IPS DF 6.9 (cell line): ENCODE results near the gene PGA4.
"Not testable (repeated sequence)": the region's sequence is repeated elsewhere in the genome, so short reads cannot be mapped to it uniquely, and the experiment has no call there.

ENCODE experiments used
- DNase-seq: peaks from one replicate; pipeline ENCODE4 v3.0.0-alpha.2; 2013; ENCODE audit warnings: low read depth, low spot score
- H3K27ac ChIP-seq: one replicate; pipeline ENCODE4 v1.5.1; 2013; ENCODE audit warnings: low read length, control low read depth
- H3K27me3 ChIP-seq: 2 replicates; pipeline ENCODE4 v1.6.1; 2013; ENCODE audit warnings: mild to moderate bottlenecking, low read length; ENCODE audit not compliant: control insufficient read depth, insufficient read depth
- H3K36me3 ChIP-seq: 2 replicates; pipeline ENCODE4 v1.6.1; 2013; ENCODE audit warnings: low read length; ENCODE audit not compliant: control insufficient read depth, insufficient read depth
- H3K4me1 ChIP-seq: 2 replicates; pipeline ENCODE4 v1.6.1; 2013; ENCODE audit warnings: low read length; ENCODE audit not compliant: control insufficient read depth, insufficient read depth
- H3K4me3 ChIP-seq: 2 replicates; pipeline ENCODE4 v1.5.1; 2013; ENCODE audit warnings: mild to moderate bottlenecking, low read length
- H3K9me3 ChIP-seq: 2 replicates; pipeline ENCODE4 v1.6.1; 2013; ENCODE audit warnings: low read length, inconsistent platforms; ENCODE audit not compliant: control insufficient read depth, insufficient read depth
- WGBS: extraction: QIAGEN DNeasy Blood & Tissue Kit; methylation state at CpG from one replicate; pipeline ENCODE4 v1.1.7; 2013; ENCODE audit warnings: mixed read lengths, missing lambda C conversion rate; ENCODE audit not compliant: insufficient read length, insufficient coverage; 5-methylcytosine and 5-hydroxymethylcytosine counted together

The PGA4 gene

GRCh38 chr11:61226457-61227137 lies 4.5 kb downstream of the PGA4 start:
- H3K9me3 ChIP-seq, H3K27ac ChIP-seq, H3K4me1 ChIP-seq, DNase-seq, H3K36me3 ChIP-seq, H3K4me3 ChIP-seq, H3K27me3 ChIP-seq: not testable (repeated sequence)
- WGBS, result no CpG with 5 or more reads among the region's 10 CpGs

- DNase-seq, H3K27ac ChIP-seq, H3K27me3 ChIP-seq, H3K4me3 ChIP-seq, H3K36me3 ChIP-seq, H3K9me3 ChIP-seq, H3K4me1 ChIP-seq: not testable (repeated sequence)
- WGBS, result no CpG with 5 or more reads among the region's 6 CpGs
Observed at GRCh38 chr11:61229458-61229857, 7.3 kb downstream of the PGA4 start.

DNA sequence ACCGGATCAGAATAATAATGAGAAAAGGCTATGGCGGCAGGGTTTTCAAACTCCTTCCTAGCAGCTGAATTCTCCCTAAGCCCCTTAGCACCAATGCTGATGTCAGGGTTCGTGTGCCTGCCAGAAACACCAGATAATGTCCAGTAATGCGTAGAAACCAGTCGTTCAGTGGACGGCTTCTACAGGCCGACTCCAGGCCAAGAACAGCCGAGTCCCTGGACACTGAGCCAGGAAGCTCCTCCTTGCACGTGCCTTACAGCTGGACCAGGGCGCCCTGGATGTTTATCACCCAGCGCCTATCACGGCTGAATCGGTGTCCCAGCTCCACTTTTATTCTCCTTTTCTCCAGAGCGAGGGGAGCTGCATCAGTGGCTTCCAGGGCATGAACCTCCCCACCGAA lies 8.9 kb downstream of the PGA4 start:
- not testable (repeated sequence) for H3K4me3 ChIP-seq, DNase-seq, H3K27ac ChIP-seq, H3K27me3 ChIP-seq, H3K9me3 ChIP-seq, H3K4me1 ChIP-seq, H3K36me3 ChIP-seq
- no CpG with 5 or more reads among the region's 15 CpGs for WGBS

- H3K4me1 ChIP-seq, DNase-seq, H3K4me3 ChIP-seq, H3K9me3 ChIP-seq, H3K27ac ChIP-seq, H3K36me3 ChIP-seq, H3K27me3 ChIP-seq: not testable (repeated sequence)
- WGBS, result no CpG with 5 or more reads among the region's 5 CpGs
Observed at GRCh38 chr11:61231585-61231984, 9.4 kb downstream of the PGA4 start.

DNA sequence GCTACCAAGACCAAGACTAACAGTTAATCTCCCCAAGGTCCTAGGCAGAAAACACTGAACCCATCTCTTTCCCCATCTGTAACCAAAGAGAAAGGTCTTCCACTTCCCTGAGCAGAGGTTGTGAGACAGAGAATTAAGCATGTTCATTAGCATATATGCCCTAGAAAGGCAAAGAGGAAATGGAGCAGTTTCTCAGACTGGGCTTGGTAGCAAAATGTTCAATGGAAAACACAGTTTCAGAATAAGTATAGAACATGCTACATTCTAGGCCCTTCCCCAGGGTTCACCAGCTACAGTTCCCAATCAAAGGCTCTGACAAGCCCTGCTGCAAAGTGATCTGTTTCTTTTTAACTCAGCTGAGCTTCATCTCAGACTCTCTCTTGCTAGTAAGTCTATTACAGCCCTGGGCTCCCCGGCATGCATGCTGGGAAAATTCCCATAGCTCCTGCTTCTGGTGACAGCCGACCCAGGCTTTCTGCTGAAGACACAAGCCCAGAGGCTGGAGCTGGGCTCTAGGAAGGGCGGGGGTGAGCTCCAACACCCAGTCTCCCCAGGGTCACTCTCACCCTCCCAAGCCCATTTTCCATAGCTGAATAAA lies 10.5 kb downstream of the PGA4 start:
- H3K4me1 ChIP-seq, H3K4me3 ChIP-seq: not testable (repeated sequence)
- WGBS, result no CpG with 5 or more reads among the region's 3 CpGs

DNA sequence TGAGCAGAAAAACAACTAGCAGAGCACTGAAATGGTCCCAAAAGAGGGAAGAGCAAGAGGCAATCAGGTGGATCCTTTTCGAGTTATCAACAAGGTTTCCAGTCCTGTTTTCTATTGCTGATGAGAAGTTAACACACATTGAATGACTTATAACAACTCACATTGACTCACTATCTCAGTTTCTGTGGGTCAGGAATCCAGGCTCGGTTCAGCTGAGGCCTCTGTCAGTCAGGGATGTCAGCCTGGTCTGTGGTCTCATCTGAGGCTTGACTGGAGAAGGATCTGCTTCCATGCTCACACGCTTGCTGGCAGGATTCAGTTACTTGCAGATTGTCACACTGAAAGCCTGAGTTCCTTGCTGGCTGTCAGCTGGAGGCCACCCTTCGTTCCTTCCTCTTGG lies 15.0 kb downstream of the PGA4 start:
- not testable (repeated sequence) for H3K4me3 ChIP-seq, H3K27ac ChIP-seq, H3K4me1 ChIP-seq, H3K9me3 ChIP-seq, DNase-seq, H3K36me3 ChIP-seq, H3K27me3 ChIP-seq
- no CpG with 5 or more reads among the region's 4 CpGs for WGBS

More for the DNA sequence above, 10.5 kb downstream of the PGA4 start:
- not testable (repeated sequence) for H3K9me3 ChIP-seq, DNase-seq, H3K36me3 ChIP-seq, H3K27ac ChIP-seq, H3K27me3 ChIP-seq

DNA sequence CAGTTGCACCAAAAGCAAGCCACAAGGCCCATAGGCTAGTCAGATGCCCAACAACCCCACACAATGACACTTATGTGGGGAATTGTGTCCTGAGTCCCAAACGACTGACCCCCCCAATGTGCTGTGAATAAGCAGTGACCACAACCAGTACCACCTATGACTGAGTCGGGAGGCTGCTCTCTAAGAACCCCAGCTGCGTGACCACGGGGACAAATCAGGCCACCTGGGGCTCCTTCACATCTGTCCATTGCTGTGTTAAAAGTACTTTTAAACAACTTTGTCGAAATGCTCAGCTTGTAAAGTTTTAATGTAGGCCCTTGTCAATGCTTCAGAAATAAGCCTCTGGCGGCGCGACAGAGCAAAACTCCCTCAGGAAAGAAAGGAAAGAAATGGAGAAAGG lies 18.1 kb downstream of the PGA4 start:
- H3K27me3 ChIP-seq, H3K36me3 ChIP-seq, DNase-seq, H3K4me1 ChIP-seq, H3K4me3 ChIP-seq, H3K27ac ChIP-seq, H3K9me3 ChIP-seq: not testable (repeated sequence)
- no CpG with 5 or more reads among the region's 8 CpGs for WGBS

- H3K4me1 ChIP-seq, H3K4me3 ChIP-seq, DNase-seq, H3K27ac ChIP-seq, H3K36me3 ChIP-seq, H3K27me3 ChIP-seq, H3K9me3 ChIP-seq: not testable (repeated sequence)
- no CpG with 5 or more reads among the region's 8 CpGs for WGBS
Observed at GRCh38 chr11:61240875-61241274, 18.7 kb downstream of the PGA4 start, which contains the start of gene PGA5. Gene PGA5 (plus strand): TSS chr11:61241175. CDS start chr11:61241227, 52 bp downstream.

GRCh38 chr11:61241526-61241925 lies 19.4 kb downstream of the PGA4 start:
- not testable (repeated sequence) for H3K36me3 ChIP-seq, H3K4me1 ChIP-seq, H3K27me3 ChIP-seq, DNase-seq, H3K4me3 ChIP-seq, H3K9me3 ChIP-seq, H3K27ac ChIP-seq
- WGBS, result no CpG with 5 or more reads among the region's 5 CpGs

DNA sequence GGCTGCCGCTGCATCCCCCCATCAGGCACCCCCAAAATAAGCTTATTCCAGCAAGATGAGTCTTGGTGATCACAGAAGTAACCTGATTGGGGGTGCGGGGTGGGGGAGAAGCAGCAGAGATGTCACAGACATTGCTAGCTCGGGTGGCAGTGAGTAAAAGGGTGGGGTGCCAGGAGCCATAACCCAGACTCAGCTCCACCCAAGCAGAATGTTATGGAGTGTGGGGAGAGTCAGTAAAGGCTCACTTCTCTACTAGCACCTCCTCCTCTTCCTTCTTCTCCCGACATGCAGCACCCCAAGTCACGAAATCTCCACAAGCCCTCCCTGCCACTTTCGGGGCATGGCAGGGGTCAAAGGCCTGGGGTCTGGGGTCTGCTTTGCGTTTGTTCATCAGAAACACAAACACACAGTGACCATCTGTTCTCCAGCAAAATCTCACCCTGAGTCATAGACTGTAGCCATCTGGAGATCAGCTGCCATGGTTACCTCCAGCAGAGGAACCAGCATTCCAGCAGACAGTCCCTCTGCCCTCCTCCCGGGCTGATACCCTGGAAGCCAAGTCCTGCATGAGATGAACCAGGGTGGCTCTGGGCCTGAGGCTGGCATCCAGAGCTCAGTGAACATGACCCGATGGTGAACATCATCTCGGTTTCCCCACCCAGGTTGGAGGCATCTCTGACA lies 23.3 kb downstream of the PGA4 start:
- H3K36me3 ChIP-seq, H3K4me3 ChIP-seq, H3K9me3 ChIP-seq, H3K27me3 ChIP-seq, H3K27ac ChIP-seq, H3K4me1 ChIP-seq, DNase-seq: not testable (repeated sequence)
- whole genome bisulfite sequencing, result no CpG with 5 or more reads among the region's 10 CpGs
